ENCODE data around the gene TRPV2.

Gene TRPV2

DNA sequence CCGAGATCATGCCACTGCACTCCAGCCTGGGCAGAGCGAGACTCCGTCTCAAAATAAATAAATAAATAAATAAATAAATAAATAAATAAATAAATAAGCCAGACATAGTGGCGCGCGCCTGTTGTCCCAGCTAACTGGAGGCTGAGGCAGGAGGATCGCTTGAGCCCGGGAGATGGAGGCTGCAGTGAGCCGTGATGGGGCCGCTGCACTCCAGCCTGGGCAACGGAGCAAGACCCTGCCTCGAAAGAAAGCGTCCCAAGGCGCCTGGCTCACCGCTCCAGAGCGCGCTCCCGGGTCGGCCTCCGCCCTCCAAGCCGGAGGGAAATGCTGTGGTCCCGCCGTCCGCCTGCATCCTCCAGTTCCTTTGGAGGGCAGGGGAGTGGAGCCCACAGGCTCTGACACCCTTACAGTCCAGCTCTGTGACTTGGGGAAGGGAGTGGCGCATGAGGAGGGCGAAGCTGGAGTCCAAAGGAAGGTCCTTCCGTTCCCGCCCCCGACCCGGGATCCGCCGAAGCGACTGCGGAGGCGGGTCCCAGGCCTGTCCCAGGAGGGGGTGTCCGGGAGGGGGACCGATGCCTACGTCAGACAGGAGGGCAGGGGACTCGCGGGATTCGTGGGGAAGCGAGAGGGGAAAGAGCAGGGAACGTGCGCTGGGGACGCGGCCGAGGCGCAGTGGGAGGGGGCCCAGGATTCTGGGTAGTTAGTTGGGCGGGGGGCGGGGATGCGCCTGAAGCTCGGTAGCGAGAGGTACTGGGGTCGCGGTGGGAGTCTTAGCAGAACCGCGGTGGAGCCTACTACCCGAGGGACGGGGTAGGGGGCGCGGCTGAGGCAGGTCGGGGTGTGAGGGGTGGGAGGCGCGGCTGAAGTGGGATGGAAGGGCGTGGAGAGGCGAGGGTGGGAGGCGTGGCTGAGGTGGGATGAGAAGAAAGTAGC, 8.4 kb upstream of the TRPV2 start:
- DNase-seq, result peak; percentile 94

DNA sequence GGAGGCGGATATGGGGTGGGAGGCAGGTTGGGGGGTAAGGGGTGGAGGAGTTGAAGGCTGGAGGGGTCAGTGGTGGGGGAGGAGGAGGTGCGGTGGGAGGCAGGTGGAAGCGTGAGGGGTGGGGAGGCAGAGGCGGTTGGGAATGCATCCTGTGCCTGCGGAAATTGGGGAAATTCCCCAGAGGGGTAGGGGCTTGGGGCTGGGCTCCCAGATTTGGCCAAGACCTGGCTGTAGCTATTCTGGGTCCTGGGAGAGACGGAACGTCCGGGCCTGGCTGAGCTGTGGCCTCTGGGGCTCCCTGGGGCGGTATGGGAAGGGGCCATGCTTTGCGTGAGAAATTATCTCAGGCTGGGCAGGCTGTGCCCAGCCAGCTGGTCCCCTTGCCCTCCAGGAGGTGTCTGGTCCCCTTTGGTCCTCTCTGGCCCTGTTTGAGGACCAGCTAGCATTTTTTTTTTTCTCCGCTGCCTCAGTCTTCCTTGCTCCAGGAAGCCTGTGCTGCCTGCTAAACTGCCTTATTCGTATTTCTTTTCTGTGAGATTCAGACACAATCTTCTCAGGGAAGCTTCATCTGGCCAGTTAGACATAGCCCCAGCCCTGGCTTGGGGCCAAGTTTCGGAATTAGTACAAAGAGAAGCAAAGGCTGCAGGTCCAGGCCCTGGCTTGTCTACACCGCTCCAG, 7.3 kb upstream of the TRPV2 start:
- no peak for DNase-seq

- no peak for DNase-seq
Observed at GRCh38 chr17:16417399-16417798, 2.0 kb downstream of the TRPV2 start.

DNA sequence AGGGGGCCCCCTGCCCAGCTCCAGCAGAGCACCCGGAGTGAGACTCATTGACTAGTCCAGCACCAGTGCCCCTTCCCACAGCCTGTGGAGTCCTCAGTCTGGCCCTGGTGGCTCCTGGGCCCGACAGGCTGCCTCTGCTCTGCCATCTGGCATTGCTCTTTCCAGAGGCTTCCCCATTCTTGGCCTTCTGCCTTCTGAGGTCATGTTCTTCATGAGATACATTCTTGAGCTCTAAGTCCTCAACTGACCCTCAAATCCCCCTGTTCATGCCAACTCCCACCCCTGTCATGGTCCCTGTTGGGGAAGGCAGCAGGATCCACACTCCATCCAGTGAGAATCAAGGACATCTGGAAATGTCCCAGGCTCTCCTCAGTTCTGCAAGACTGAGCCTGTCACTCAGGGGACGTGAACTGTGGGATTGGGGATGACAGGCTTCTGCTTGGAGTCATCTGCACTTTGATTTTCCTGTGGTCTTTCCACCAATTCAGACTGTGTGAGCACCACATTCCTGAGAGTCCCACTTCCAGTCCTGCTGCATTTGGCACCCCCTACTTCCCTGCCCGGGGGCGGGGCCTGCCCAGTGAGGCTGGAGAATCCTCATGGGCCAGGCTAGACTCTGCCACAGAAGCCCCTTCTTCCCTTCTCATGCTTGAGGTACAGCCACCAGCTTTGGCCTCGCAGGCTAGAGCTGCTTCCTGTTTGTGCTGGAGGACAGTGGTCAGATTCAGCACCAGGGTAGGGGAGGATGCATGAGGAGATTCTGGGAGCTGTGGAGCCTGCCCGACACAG, 2.7 kb downstream of the TRPV2 start:
- DNase-seq, result peak; percentile 92

- no peak for DNase-seq
Observed at GRCh38 chr17:16418685-16419068, 3.3 kb downstream of the TRPV2 start.

DNA sequence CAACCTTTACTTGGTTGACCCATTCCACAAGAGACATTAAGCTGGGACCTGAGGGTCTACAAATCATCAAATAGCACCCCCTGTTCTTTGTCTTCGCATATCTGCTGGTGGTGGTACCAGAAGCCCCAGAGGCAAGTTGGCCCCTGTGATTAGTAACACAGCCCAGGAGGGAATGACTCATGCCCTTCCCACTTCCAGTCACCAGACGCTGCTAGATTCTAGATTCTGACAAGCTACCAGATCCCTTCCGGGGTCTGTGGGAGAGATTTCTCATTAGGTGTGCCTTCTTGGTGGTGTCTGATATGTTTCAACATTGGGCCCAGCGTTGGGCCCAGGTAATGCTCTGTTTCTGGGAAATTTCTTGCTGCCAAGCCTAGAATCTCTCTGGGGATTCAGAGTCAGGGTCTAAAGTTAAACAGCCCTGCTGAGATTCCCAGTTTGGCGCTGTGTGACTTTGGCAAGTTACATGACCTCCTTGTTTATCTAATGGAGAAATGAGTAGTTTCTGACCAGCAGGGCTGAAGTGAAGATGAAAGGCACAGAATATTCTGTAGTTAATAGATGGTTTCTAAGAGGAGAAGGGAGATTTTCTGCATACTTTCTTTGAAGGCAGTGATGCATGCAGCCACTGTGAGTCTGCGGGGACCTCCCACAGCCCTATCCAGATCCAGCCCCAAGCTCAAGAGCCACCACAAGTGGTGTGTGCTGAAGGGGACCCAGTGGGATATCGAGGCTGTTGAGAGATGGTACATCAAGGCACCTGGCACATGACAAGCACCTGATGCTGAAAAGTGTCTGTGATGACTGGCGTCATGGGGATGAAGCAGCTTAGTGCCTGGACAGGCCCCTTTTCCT, 3.9 kb downstream of the TRPV2 start:
- peak; percentile 98 for DNase-seq

DNA sequence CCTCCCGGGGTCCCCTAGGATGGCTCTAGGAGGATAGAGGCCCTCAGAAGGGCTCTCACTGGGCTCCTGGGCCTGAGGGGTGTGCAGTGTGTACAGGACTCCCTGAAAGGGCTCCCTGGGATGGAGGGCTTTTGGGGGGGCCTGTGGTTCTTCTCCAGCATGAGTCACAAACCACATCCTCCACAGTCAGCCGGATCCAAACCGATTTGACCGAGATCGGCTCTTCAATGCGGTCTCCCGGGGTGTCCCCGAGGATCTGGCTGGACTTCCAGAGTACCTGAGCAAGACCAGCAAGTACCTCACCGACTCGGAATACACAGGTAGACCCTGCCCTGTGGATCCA, 4.5 kb downstream of the TRPV2 start:
- DNase-seq, result peak; percentile 69

DNA sequence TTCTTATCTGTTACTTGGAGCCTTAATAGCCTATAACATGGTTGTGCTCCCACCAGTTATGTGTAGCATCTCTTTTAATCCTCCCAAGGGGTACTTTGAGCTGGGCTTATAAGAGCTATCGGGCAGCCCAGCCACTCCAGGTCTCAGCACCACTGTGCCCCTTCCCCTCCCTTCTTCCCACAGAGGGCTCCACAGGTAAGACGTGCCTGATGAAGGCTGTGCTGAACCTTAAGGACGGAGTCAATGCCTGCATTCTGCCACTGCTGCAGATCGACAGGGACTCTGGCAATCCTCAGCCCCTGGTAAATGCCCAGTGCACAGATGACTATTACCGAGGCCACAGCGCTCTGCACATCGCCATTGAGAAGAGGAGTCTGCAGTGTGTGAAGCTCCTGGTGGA, 7.0 kb downstream of the TRPV2 start:
- peak; percentile 49 for DNase-seq

- DNase-seq, result peak; percentile 62
Observed at GRCh38 chr17:16423226-16423872, 8.0 kb downstream of the TRPV2 start.

DNA sequence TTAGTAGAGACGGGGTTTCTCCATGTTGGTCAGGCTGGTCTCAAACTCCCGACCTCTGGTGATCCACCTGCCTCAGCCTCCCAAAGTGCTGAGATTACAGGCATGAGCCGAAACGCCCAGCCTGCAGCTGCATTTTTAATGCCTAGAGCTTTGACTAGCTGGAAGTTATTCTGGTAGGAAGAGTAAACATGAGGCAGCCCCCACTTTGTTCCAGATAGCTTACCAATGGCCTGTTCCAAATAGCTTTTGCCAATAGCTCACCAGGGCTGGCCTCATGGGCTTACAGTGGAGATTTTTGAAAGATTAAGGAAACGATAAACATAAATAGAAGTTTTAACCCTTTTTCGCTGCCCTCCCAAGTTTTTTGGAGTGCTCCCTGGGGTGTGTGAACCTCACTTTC, 9.8 kb downstream of the TRPV2 start:
- no peak for DNase-seq

GRCh38 chr17:16425698-16426659, 10.6 kb downstream of the TRPV2 start:
- peak; percentile 53 for DNase-seq

GRCh38 chr17:16427020-16427419, 11.6 kb downstream of the TRPV2 start:
- DNase-seq, result no peak

DNA sequence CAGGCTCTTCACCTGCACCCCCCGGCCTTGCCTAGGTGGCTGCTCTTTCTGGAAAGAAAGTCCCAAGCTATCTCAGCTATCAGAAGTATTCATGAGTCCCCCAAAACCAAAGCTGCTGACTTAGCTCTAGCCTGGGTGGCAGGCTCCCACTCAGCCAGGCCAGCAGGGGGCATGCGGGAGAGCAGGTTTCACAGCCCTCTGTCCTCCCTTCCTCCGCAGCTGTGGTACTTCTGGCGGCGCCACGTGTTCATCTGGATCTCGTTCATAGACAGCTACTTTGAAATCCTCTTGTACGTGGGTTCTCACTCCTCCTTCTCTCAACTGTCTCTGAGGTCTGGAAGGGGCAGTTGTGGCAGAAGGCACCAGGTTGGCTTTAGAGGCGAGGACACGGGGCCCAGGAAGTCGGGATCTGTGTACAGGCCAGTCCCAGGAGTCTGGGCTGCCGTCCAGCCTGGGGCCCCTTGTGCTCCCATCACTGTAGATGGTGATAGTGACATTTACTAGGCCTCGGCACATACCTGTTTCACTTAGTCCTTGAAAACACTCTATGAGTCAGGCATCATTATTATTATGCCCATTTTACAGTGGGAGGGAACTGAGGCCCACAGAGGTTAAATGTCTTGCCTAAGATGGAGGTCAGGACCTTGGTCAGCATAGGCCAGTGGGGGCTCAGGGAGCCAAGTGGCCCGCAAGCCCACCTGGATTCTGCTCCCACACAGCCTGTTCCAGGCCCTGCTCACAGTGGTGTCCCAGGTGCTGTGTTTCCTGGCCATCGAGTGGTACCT, 12.9 kb downstream of the TRPV2 start:
- peak; percentile 86 for DNase-seq

- DNase-seq, result no peak
Observed at GRCh38 chr17:16429083-16429482, 13.7 kb downstream of the TRPV2 start.

- DNase-seq, result no peak
Observed at GRCh38 chr17:16430650-16431049, 15.3 kb downstream of the TRPV2 start.

DNA sequence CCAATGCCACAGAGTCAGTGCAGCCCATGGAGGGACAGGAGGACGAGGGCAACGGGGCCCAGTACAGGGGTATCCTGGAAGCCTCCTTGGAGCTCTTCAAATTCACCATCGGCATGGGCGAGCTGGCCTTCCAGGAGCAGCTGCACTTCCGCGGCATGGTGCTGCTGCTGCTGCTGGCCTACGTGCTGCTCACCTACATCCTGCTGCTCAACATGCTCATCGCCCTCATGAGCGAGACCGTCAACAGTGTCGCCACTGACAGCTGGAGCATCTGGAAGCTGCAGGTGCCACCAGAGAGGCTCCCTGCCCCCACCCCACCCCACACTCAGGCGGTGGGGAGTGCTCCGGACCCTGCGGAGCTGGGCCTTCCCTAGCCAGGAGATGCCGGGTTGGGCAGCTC, 16.6 kb downstream of the TRPV2 start:
- no peak for DNase-seq

GRCh38 chr17:16433514-16433913, 18.1 kb downstream of the TRPV2 start:
- DNase-seq, result no peak

GRCh38 chr17:16434662-16435061, 19.3 kb downstream of the TRPV2 start:
- peak; percentile 75 for DNase-seq

DNA sequence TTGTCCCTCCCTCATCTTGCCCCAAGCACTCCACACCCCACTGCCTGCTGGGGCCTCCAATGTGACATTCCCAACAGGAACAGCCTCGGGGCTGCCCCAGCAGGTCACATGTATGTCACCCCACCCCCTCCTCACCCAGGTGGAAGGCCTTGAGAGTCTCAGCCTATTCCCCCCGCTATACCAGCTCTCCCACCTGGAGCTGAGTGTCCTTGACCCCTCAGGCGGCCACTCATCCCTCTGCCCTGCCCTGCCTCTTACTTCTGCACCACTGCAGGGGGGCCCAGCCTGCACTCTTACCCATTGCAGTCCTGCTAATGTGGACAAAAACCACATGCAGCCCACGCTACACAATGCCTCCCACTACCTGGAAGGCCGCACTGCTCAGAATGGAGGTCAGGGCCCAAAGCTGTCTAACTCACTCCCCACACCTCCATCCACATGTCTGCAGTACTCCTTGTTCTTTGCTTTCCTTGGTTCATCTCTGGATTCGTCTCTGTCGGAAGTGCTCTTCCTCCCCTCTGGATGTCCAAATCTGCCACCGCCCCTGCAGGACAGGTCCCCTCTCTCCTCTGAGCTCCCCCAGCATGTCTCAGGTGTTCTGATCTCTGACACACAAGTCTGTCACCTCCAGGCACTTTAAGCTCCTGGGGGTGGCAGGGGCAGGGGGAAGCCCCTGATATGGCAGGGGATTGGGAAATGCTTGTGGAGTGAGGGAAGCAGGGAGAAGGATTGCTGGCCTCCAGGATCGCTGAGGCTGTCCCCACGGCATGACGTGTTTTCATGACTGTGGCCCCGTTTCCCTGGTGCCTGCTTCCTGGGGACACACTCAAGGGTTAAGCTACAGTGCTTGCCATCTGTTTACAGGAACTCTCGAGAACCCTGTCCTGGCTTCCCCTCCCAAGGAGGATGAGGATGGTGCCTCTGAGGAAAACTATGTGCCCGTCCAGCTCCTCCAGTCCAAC, 20.8 kb downstream of the TRPV2 start:
- peak; percentile 69 for DNase-seq
